NCI-H2227 (cell line): Measurements from ENCODE around the gene VAMP4.
"Not testable (repeated sequence)": the region's sequence is repeated elsewhere in the genome, so short reads cannot be mapped to it uniquely, and the experiment has no call there.

ENCODE experiments used
- DNase-seq: peaks from one replicate; lab custom pipeline; 2025; ENCODE audit not compliant: unreplicated experiment; lab: John Stamatoyannopoulos, UW

VAMP4 gene

GRCh38 chr1:171753182-171753581 lies 11.3 kb upstream of the VAMP4 start:
- DNase-seq = no peak

- DNase-seq = no peak
These were observed 9.4 kb upstream of the VAMP4 start for GRCh38 chr1:171751221-171751620.

GRCh38 chr1:171748651-171749050 lies 6.8 kb upstream of the VAMP4 start:
- no peak for DNase-seq

- no peak for DNase-seq
These were observed 3.1 kb upstream of the VAMP4 start for GRCh38 chr1:171744986-171745385.

- DNase-seq = peak; percentile 18
These were observed 1.4 kb upstream of the VAMP4 start for GRCh38 chr1:171743081-171743870.

- peak; percentile 48 for DNase-seq
These were observed 685 bp upstream of the VAMP4 start for GRCh38 chr1:171742577-171742922.

GRCh38 chr1:171740987-171741871 lies 636 bp downstream of the VAMP4 start:
- peak; percentile 18 for DNase-seq

- no peak for DNase-seq
These were observed 1.5 kb downstream of the VAMP4 start for GRCh38 chr1:171740356-171740863.

GRCh38 chr1:171739656-171740055 lies 2.2 kb downstream of the VAMP4 start:
- DNase-seq = no peak

- no peak for DNase-seq
These were observed 3.0 kb downstream of the VAMP4 start for GRCh38 chr1:171738911-171739310.

- DNase-seq = no peak
These were observed 5.7 kb downstream of the VAMP4 start for GRCh38 chr1:171736196-171736595.

- no peak for DNase-seq
These were observed 11.8 kb downstream of the VAMP4 start for GRCh38 chr1:171730052-171730451.

- no peak for DNase-seq
These were observed 14.1 kb downstream of the VAMP4 start for GRCh38 chr1:171727778-171728177.

GRCh38 chr1:171723180-171723579 lies 18.7 kb downstream of the VAMP4 start:
- DNase-seq = not testable (repeated sequence)

- no peak for DNase-seq
These were observed 23.0 kb downstream of the VAMP4 start for GRCh38 chr1:171718848-171719247.

GRCh38 chr1:171718216-171718615 lies 23.6 kb downstream of the VAMP4 start:
- DNase-seq = no peak

- no peak for DNase-seq
These were observed 24.7 kb downstream of the VAMP4 start for GRCh38 chr1:171717062-171717718.

- DNase-seq = no peak
These were observed 25.2 kb downstream of the VAMP4 start for GRCh38 chr1:171716616-171717015.

- DNase-seq = peak; percentile 39
These were observed 26.0 kb downstream of the VAMP4 start for GRCh38 chr1:171715813-171716251.

GRCh38 chr1:171712341-171712740 lies 29.5 kb downstream of the VAMP4 start:
- DNase-seq = no peak

- no peak for DNase-seq
These were observed 30.2 kb downstream of the VAMP4 start for GRCh38 chr1:171711643-171712042.
